Measurements from ENCODE around the gene FIBCD1.
"Not testable (repeated sequence)": the region's sequence is repeated elsewhere in the genome, so short reads cannot be mapped to it uniquely, and the experiment has no call there.

The FIBCD1 gene

DNA sequence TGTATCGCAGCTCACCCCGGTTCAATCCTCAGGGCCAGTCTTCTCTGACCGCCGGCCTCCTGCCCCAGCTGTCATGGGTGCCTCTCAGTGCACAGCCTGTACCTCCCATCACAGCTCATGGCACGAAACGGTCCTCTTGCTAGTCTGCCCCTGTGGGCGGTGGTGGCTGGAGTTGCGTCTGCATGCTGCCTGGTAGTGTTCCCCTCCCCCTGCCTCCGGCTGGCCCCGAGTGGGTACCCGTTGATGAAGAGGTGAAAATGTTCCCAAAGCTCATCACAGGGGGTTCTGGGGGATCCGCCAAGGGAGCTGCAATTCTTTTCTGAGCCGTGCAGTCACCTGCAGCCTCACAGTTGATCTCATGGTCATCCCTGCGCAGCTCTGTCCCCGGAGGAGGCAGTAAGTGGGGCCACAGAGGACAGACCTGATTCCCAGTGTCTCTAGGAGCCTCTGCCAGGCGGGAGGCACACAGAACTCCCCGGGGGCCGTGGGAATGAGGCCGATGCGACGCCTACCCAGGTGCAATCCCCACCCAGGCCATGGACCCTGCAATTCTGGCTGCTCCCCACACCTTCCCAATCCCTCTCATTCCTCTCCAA is 34.7 kb upstream of the FIBCD1 start:
- no peak for DNase-seq

- DNase-seq: no peak
These were observed 34.1 kb upstream of the FIBCD1 start for GRCh38 chr9:130972957-130973685.

- no peak for DNase-seq
These were observed 33.4 kb upstream of the FIBCD1 start for GRCh38 chr9:130972277-130972956.

DNA sequence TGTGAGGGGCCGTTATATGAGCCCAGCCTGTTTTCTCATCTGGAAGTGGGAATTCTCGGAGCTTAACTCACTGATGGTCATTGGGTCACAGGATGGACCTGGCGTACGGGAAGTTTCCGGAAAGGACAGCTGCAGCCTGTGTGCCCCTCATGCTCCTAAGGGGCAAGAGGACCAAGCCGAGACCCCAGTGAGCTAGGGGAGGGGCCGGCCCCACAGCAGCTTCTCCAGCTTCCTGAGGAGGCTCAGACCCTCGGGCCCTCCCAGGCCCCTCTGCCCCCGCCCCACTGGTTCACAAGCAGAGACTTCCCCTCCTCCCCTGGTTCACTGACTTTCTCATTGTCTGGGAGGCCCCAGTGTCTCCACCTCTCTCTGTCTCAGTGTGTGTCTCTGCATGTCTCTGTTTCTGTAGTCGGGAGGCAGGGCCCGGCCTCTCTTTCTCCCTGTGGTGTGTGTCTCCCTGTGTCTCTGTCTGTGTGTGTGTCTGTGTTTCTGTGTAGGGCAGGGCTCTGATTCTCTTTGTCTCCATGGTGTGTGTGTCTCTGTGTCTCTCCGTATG is 32.3 kb upstream of the FIBCD1 start:
- no peak for DNase-seq

DNA sequence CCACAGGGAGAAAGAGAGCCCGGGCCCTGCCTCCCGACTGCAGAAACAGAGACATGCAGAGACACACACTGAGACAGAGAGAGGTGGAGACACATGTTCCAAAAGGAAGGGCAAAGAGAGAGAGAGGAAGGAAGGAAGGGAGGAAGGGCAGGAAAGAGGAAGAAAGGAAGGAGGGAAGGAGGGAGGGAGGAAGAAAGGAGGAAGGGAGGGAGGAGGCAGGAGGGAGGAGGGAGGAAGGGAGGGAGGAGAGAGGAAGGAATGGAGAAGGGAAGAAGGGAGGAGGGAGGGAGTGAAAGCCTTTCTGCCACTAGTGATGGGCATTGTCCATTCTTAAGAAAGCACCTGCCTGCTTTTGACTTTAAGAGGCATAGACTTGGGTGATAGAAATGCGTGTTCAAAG is 31.8 kb upstream of the FIBCD1 start:
- no peak for DNase-seq

DNA sequence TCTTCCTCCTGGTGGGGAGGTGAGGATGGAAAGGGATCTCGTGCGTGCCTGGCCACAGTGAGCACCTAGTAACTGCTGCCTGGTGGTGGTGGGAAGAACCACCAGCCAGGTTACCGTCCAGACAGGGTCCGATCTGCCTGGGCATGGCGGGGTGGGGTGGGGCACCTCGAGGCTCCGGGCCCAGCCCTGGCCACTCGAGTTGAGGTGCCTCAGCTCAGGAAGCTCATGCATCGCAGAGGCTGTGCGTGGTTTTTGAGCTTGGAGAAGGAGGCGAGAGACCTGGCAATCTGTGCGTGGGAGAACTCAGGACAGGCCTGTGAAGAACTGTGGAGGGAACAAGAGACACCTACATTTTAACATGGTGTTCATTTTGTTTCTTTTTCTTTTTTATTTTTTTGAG is 31.0 kb upstream of the FIBCD1 start:
- no peak for DNase-seq

DNA sequence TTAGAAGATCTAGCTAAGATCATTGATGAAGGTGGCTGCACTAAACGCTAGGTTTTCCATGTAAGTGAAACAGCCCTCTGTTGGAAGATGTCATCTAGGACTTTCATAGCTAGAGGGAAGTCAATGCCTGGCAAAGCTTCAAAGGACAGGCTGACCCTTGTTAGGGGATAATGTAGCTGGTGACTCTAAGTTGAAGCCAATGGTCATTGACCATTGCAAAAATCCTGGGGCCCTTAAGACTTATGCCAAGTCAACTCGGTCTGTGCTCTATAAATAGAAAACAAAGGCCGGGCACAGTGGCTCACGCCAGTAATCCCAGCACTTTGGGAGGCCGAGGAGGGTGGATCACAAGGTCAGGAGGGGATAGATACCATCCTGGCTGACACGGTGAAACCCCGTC is 26.6 kb upstream of the FIBCD1 start:
- DNase-seq: no peak

DNA sequence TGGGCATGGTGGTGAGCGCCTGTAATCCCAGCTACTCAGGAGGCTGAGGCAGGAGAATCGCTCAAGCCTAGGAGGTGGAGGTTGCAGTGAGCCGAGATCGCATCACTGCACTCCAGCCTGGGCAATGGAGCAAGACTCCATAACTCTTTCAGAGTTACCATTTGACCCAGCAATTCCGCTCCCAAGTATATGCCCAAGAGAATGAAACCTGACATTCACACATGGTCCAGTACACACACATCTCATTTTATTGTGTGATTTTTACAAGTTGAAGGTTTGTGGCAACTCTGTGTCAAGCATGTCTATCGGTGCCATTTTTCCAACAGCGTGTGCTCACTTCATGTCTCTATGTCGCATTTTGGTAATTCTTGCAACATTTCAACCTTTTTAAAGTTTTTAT is 24.9 kb upstream of the FIBCD1 start:
- DNase-seq: no peak

DNA sequence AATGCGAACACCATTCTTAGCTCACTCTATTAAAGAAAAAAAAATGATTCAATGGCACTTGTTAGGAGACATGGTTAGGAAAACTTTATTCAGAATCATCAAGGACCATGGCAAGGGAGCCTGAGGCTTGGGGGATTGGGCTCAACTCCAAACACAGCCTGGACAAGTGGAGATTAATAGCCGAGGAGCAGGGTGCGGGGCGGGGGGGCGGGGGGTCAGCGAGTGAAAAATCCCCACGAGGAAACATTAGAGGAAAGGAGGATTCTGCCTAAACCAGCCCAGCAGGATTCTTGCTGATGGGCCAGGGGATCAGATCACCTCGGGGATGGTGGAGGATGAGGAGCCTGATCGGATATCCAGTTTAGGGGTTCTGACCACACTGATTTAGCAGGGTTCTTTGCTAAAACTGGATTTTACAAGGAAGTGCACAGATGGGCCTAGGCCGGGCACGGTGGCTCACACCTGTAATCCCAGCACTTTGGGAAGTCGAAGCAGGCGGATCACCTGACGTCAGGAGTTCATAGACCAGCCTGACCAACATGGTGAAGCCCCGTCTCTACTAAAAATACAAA is 24.4 kb upstream of the FIBCD1 start:
- DNase-seq: no peak

DNA sequence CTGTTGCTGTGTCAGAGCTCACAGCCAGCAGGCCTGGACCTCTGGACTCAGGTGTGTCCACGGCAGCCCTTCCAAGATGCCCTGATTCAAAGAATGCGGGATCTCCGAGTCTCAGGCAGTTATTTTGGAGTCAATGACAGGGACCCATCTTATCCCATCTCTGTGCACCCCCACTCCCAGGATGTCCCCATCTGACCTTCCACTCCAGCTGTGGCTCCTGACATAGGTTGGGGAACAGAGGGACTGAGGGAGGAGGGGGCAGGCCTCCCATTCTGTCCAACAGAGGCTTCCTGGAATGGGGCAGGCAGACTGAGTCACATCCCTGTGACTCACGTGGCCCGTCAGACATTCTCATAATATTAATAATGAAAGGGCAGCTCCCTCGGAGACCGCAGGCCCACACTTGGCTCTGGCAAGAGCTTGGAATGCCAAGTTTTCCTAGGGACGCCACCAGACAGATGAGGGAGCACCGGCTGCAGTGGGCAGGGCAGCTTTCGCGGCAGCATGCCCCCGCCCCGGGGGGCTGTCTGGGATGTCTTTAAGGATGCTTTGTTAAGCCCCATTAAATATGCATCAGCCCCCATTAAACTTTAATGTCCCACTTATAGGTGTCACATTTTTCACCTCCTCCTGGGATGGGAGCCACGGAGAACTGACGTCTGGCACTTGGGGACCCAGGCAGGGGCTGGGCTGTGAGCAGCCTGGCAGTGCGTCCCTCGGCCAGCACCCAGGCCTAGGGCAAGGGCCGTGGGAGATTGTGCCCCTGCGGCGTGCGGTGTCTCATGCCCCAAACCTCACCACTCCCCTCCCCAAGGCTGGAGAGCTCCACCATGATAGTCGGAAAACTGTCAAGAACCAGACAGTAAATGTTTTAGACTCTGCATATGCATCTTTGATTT is 23.6 kb upstream of the FIBCD1 start:
- peak; percentile 97 for DNase-seq

- no peak for DNase-seq
These were observed 22.7 kb upstream of the FIBCD1 start for GRCh38 chr9:130961511-130962300.

DNA sequence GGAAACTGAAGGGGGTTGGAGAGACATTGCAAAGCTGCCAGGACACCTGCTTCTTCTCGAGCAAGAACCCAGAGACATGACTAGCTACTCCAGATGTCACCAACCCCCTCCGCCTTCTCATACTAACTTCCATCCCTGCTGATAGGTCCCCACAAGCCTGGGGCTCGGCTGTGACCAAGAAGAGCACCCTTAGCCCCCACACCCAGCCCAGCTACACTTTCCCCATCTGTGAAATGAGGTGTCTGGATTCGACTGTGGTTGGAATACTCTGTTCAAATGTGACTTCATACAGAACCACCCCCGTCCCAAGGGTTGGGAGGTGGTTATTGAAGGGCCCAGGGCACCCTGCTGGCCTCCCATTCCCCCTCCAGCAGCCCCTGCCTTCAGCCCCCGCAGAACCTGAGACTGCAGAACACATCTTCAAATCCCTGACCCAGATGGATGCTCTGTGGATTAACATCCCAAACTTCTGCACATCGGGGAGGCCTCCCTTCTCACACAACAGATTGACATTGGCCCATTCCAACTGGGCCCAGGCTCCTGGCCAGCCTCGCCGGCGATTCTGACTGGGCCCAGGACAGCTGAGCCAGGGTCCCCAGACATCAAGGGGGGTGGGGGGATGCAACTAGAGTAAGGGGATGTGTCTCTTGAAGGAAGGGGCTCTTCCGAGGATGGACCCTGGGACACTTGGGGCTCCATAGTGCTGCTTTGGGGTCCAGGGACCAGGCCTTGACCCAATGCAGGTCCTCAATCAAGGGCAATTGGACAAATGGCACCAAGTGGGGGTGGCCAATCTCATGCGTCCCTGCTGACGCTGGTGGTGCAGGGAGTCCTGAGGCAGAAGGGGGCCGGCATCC is 21.7 kb upstream of the FIBCD1 start:
- no peak for DNase-seq

DNA sequence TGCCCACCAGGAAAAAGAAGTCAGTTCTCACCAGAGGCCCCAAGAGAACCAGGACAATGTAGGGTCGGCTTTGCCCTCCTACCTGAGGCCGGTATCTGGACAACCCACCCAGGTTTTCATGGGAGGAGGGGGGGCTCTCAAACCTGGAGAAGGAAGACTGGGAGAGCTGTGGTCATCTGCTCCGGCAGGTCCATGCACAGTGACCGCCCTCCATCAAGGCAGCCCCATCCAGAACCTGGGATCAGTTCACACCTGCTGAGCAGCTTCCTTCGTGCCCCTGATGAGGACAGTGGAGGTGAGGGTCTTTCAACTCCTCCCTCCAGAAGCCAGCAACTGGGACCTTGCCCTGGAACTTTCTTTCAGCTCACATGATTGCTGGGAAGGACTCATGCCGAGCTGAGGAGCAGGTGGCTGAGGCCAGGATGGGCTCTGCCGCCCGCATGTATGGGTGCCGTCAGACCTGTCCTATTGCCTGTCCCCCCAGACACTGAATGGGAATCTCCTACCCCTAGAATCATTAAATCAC is 20.8 kb upstream of the FIBCD1 start:
- DNase-seq: no peak

DNA sequence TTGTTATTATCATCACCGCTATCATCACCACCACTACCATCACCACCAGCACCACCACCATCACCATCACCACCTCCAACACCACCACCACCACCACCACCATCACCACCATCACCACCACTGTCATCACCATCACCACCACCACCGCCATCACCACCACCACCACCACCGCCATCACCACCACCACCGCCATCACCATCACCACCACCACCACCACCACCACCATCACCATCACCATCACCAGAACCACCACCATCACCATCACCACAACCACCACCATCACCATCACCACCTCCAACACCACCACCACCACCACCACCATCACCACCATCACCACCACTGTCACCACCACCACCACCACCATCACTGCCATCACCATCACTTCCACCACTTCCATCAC is 19.5 kb upstream of the FIBCD1 start:
- DNase-seq: not testable (repeated sequence)

GRCh38 chr9:130957451-130958203 is 18.6 kb upstream of the FIBCD1 start:
- no peak for DNase-seq

DNA sequence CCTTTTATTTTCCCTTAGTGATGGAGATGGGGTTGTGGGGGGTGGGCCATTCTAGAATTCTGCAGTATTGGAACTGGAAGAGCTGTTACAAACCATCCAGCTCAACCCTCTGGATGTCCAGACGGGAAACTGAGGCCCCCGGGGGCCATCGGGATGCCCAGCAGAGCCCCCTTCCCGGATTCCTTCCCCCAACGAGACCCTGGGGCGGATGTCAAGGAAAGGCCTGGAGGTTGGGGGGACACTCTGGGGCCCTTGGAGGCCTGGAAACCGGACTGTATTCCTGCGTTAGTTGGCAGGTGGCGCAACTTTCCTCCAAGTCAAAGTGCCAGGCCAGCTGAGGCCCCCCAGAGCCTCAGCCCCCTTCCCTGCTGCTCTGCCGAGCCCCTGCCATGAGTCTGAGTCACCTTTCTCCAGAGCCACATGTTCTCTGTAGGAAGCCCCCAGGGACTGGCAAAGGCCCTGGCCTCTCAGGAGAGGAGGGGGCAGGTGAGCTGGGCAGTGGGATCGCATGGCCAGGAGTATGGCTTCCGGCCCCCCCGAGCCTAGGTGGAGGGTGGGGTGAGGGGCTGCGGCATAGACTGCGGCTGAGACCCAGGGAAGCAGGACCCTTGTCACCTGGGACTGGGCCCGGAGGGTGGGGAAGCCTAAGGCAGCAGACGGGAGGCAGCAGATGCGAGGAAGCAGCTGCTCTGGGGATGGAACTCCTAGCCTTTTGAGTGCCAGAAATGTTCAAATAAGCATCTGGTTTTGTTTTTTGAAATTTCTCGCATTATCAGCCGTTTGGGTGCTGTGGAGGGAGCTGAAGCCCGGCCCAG is 17.8 kb upstream of the FIBCD1 start:
- DNase-seq: no peak

DNA sequence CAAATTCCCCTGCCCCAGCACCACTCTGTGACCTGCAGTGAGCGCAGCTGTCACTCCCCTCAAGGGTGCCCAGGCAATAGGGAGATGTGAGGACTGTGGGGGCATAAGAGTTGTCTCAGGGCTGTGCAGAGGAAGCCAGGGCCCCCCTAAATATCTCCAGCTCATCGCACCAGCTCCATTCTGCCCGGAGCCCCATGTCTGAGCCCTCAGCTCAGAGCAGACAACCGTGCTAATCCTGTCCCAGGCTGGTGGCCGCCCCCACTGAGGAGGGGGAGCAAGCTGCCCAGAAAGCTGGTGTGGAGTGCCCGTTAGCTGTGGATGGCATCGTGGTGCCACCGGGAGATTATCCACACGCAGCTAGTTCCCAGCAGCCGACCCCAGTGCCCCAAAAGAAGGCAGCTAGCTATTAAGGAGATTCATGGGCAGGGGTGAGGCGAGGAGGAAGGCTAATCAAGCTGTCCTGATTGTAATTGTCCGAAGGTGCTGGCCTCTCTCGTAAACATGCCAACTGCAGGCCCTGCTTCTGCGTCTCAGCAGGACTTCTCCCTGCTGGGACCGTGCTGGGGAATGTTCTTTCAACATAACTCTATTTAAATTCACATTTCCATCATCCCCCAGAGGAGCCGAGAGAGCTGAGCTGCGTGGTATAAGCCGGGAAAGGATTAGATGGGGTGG is 17.0 kb upstream of the FIBCD1 start:
- no peak for DNase-seq

DNA sequence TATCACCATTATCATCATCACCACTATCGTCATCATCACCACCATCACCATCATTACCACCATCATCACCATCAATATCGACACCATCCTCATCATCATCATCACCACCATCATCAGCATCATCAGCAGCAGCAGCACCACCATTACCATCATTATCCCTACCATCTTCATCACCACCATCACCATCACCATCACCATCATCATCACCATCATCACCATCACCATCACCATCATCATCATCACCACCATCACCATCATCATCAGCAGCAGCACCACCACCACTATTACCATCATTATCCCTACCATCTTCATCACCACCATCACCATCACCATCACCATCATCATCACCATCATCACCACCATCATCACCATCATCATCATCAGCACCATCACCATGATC is 15.9 kb upstream of the FIBCD1 start:
- not testable (repeated sequence) for DNase-seq
